Endodermal cell (in vitro differentiated cells): ENCODE data around the gene MORN1. TPM values are rescaled to one million over a fixed set of nuclear protein-coding genes. Genes with fewer than 3 reads are reported as not detected.
"Not testable (repeated sequence)": the region's sequence is repeated elsewhere in the genome, so short reads cannot be mapped to it uniquely, and the experiment has no call there.

Source experiments
- DNase-seq: peaks from one replicate; pipeline ENCODE4 v3.0.0-alpha.2; 2017
- H3K27ac ChIP-seq: 2 replicates; pipeline ENCODE4 v1.5.1; 2013; ENCODE audit warnings: mild to moderate bottlenecking, low read depth, low read length, moderate library complexity
- H3K27me3 ChIP-seq: 2 replicates; pipeline ENCODE4 v1.6.1; 2013; ENCODE audit warnings: mild to moderate bottlenecking, low read length, moderate library complexity; ENCODE audit not compliant: insufficient read depth, control insufficient read depth, poor library complexity, severe bottlenecking
- H3K36me3 ChIP-seq: 2 replicates; pipeline ENCODE4 v1.7.0; 2013; ENCODE audit warnings: mild to moderate bottlenecking, low read length, moderate library complexity; ENCODE audit not compliant: control insufficient read depth, insufficient read depth
- H3K4me1 ChIP-seq: one replicate; pipeline ENCODE4 v1.7.0; 2013; ENCODE audit warnings: low read length; ENCODE audit not compliant: control insufficient read depth, insufficient read depth
- H3K4me3 ChIP-seq: 2 replicates; pipeline ENCODE4 v1.5.1; 2013; ENCODE audit warnings: mild to moderate bottlenecking, low read length, moderate library complexity
- H3K9ac ChIP-seq: 2 replicates; pipeline ENCODE4 v1.6.1; 2013; ENCODE audit warnings: mild to moderate bottlenecking, low read length, moderate library complexity; ENCODE audit not compliant: poor library complexity, severe bottlenecking; ENCODE audit errors: extremely low read depth
- H3K9me3 ChIP-seq: 2 replicates; pipeline ENCODE4 v1.6.1; 2013; ENCODE audit warnings: mild to moderate bottlenecking, low read length, moderate library complexity; ENCODE audit not compliant: control insufficient read depth
- H3K27ac Mint-ChIP-seq: 2 replicates; pipeline ENCODE4 v1.8.0; 2020; ENCODE audit warnings: mixed read lengths
- H3K27me3 Mint-ChIP-seq: 2 replicates; pipeline ENCODE4 v1.8.0; 2021; ENCODE audit warnings: mild to moderate bottlenecking, mixed read lengths; ENCODE audit not compliant: insufficient read depth
- H3K36me3 Mint-ChIP-seq: 2 replicates; pipeline ENCODE4 v1.8.0; 2020; ENCODE audit warnings: low read depth, mixed read lengths
- H3K4me1 Mint-ChIP-seq: 2 replicates; pipeline ENCODE4 v1.8.0; 2020; ENCODE audit warnings: mixed read lengths
- H3K4me3 Mint-ChIP-seq: 2 replicates; pipeline ENCODE4 v1.8.0; 2020; ENCODE audit warnings: mild to moderate bottlenecking, moderate library complexity, mixed read lengths
- H3K9me3 Mint-ChIP-seq: 2 replicates; pipeline ENCODE4 v1.8.0; 2020; ENCODE audit warnings: mild to moderate bottlenecking, mixed read lengths
- CTCF ChIP-seq: fragments of 200-600 bp; sonication (generic); conservative IDR thresholded peaks from 2 replicates; pipeline ENCODE4 v1.5.0; 2021; ENCODE audit warnings: antibody characterized with exemption, mild to moderate bottlenecking
- WGBS, 2 experiments: methylation state at CpG; one replicate each; pipeline versions ENCODE4 v1.1.5 to v1.1.7; 2013; ENCODE audit warnings: missing lambda C conversion rate in 2 of 2, mixed read lengths in 1 of 2; ENCODE audit not compliant: insufficient coverage in 1 of 2, insufficient read length in 1 of 2; 5-methylcytosine and 5-hydroxymethylcytosine counted together
- total RNA-seq, 2 donors: library from RNA; stranded (reverse); fragmentation: NEBNext Ultra II Directional in 1 of 2; extraction: Animal tissue kit (Norgen Biotek cat#: 25700) in 1 of 2; gene quantifications; 2 replicates in 1 of 2; 3 replicates in 1 of 2; pipeline ENCODE4 v1.2.1, GENCODE V29; 2021

MORN1 gene
- total RNA-seq, 2 donors from 2014 or later, result 21.3 to 24.9 TPM

GRCh38 chr1:2328676-2329455 lies 62.5 kb downstream of the MORN1 start:
- no peaks in the 10 kb centered on the region for H3K36me3 Mint-ChIP-seq
- no peaks in the 10 kb centered on the region for H3K36me3 ChIP-seq
- H3K4me1 ChIP-seq, result no peaks in the 10 kb centered on the region
- no peak overlapping the region for H3K4me3 Mint-ChIP-seq
- H3K27ac ChIP-seq, result no peak overlapping the region
- TF ChIP-seq CTCF, result no peak
- H3K27me3 Mint-ChIP-seq, result peaks cover 13% of the 10 kb centered on the region
- 85 to 91% methylated on average over 22 to 24 of the region's 24 CpGs for WGBS, 2 experiments
- H3K9me3 Mint-ChIP-seq, result peaks cover 9% of the 10 kb centered on the region
- no peak overlapping the region for H3K27ac Mint-ChIP-seq
- peaks cover 8% of the 10 kb centered on the region for H3K27me3 ChIP-seq
- no peaks in the 10 kb centered on the region for H3K4me1 Mint-ChIP-seq
- H3K9ac ChIP-seq, result no peak overlapping the region
- DNase-seq, result no peak
- no peaks in the 10 kb centered on the region for H3K9me3 ChIP-seq
- no peak overlapping the region for H3K4me3 ChIP-seq

GRCh38 chr1:2327841-2328240 lies 63.5 kb downstream of the MORN1 start:
- Mint-ChIP-seq H3K4me1 (no peaks in the 10 kb centered on the region), H3K27ac (no peak overlapping the region), H3K4me3 (no peak overlapping the region), H3K27me3 (peaks cover 13% of the 10 kb centered on the region), H3K9me3 (peaks cover 9% of the 10 kb centered on the region), H3K36me3 (no peaks in the 10 kb centered on the region)
- no peak for TF ChIP-seq CTCF
- no peaks in the 10 kb centered on the region for H3K36me3 ChIP-seq
- H3K9ac ChIP-seq, result no peak overlapping the region
- DNase-seq, result no peak
- no peaks in the 10 kb centered on the region for H3K4me1 ChIP-seq
- H3K27ac ChIP-seq, result no peak overlapping the region
- no peaks in the 10 kb centered on the region for H3K9me3 ChIP-seq
- H3K27me3 ChIP-seq, result peaks cover 8% of the 10 kb centered on the region
- no peak overlapping the region for H3K4me3 ChIP-seq
- 93 to 95% methylated on average over 15 to 22 of the region's 22 CpGs for whole genome bisulfite sequencing, 2 experiments

GRCh38 chr1:2327162-2327561 lies 64.2 kb downstream of the MORN1 start:
- H3K4me1 ChIP-seq, H3K27ac ChIP-seq, H3K4me1 Mint-ChIP-seq, H3K4me3 ChIP-seq, H3K9me3 Mint-ChIP-seq, H3K9ac ChIP-seq, H3K27me3 ChIP-seq, DNase-seq, H3K4me3 Mint-ChIP-seq, H3K36me3 ChIP-seq, H3K9me3 ChIP-seq, H3K36me3 Mint-ChIP-seq: not testable (repeated sequence)
- Mint-ChIP-seq H3K27me3 (peaks cover 13% of the 10 kb centered on the region), H3K27ac (peak overlapping the region; percentile 18)
- WGBS, 2 experiments, result 94% methylated on average over 2 of the region's 2 CpGs; no CpG with 5 or more reads in 1 of the 2 experiments
